Left ventricle myocardium inferior (tissue), 1 donor: ENCODE measurements around the gene PLEKHG4B. TPM values are rescaled to one million over a fixed set of nuclear protein-coding genes. Genes with fewer than 3 reads are reported as not detected.

Experiments
- DNase-seq: peaks from one replicate; pipeline ENCODE4 v3.0.0-alpha.2; 2020
- H3K27ac ChIP-seq: fragments of 200-600 bp; replicated peaks from 2 replicates; pipeline ENCODE4 v1.8.0; 2021
- H3K27me3 ChIP-seq: fragments of 200-600 bp; 2 replicates; pipeline ENCODE4 v1.8.0; 2021; ENCODE audit warnings: low read depth
- H3K36me3 ChIP-seq: fragments of 200-600 bp; 2 replicates; pipeline ENCODE4 v1.8.0; 2021
- H3K4me1 ChIP-seq: fragments of 200-600 bp; 2 replicates; pipeline ENCODE4 v1.8.0; 2021
- H3K4me3 ChIP-seq: fragments of 200-600 bp; 2 replicates; pipeline ENCODE4 v1.8.0; 2021; ENCODE audit warnings: mild to moderate bottlenecking, moderate library complexity
- H3K9me3 ChIP-seq: fragments of 200-600 bp; replicated peaks from 2 replicates; pipeline ENCODE4 v1.8.0; 2021
- intact Hi-C: fragments of 100-400 bp; cut with micrococcal nuclease; formaldehyde crosslinking; loops from one replicate; pipeline ENCODE4 v1.11.0; 2022
- total RNA-seq: library from RNA; stranded (reverse); fragmentation: NEBNext Ultra II Directional; extraction: Animal tissue kit (Norgen Biotek cat#: 25700); gene quantifications from one replicate; pipeline ENCODE4 v1.2.1, GENCODE V29; 2021
- TF ChIP-seq, protein P1 (sequence below): fragments of 200-600 bp; IDR thresholded peaks from 2 replicates; pipeline ENCODE4 v1.8.0; 2021; ENCODE audit warnings: antibody characterized with exemption, mild to moderate bottlenecking, borderline replicate concordance
- donor health status: DM: no; HTN: yes; CAD: no; lungs with severe emphysema.

Gene PLEKHG4B
- total RNA-seq, 1 donor from 2014 or later, result not detected

DNA sequence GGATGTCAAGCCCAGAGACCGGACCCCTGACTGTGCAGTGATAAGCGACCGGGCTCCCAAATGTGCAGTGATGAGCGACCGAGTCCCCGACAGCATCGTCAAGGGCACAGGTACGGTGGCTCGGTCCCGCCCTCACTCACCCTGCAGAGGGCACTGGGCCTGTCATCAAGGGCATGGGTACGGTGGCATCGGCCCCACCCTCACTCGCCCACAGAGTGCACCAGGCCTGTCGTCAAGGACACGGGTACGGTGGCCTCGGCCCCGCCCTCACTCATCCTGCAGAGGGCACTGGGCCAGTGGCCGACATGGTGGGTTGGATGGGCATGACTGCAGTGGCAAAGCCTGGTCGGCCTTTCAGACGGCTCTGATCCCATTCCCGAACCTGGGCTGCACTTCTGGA is 89.6 kb downstream of the PLEKHG4B start:
- no peak overlapping the region for H3K27ac ChIP-seq
- H3K4me1 ChIP-seq, result peaks cover 20% of the 10 kb centered on the region
- H3K36me3 ChIP-seq, result no peaks in the 10 kb centered on the region
- no peak overlapping the region for H3K4me3 ChIP-seq
- intact Hi-C loops, result no loop called here
- no peak for DNase-seq
- H3K9me3 ChIP-seq, result no peaks in the 10 kb centered on the region
- TF ChIP-seq, protein P1, sequence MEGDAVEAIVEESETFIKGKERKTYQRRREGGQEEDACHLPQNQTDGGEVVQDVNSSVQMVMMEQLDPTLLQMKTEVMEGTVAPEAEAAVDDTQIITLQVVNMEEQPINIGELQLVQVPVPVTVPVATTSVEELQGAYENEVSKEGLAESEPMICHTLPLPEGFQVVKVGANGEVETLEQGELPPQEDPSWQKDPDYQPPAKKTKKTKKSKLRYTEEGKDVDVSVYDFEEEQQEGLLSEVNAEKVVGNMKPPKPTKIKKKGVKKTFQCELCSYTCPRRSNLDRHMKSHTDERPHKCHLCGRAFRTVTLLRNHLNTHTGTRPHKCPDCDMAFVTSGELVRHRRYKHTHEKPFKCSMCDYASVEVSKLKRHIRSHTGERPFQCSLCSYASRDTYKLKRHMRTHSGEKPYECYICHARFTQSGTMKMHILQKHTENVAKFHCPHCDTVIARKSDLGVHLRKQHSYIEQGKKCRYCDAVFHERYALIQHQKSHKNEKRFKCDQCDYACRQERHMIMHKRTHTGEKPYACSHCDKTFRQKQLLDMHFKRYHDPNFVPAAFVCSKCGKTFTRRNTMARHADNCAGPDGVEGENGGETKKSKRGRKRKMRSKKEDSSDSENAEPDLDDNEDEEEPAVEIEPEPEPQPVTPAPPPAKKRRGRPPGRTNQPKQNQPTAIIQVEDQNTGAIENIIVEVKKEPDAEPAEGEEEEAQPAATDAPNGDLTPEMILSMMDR, result no peak
- peaks cover 16% of the 10 kb centered on the region for H3K27me3 ChIP-seq

DNA sequence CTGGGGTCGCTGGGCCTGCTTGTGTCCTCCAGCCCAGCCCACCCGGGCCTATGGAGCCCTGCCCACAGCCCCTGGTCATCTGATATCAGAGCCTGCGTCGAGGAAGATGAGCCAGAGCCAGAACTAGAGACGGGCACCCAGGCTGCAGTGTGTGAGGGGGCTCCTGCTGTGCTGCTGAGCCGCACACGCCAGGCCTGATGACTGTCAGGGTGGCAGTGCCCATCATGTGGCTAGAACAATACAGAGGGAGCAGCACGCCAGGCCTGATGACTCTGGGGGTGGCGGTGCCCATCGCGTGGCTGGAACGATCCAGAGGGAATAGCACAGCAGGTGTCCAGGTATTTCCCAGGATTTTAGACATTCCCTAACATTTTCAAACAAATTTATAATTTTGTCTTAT is 90.2 kb downstream of the PLEKHG4B start:
- H3K27ac ChIP-seq, result no peak overlapping the region
- H3K36me3 ChIP-seq, result no peaks in the 10 kb centered on the region
- H3K9me3 ChIP-seq, result no peaks in the 10 kb centered on the region
- H3K4me3 ChIP-seq, result no peak overlapping the region
- DNase-seq, result no peak
- peaks cover 19% of the 10 kb centered on the region for H3K27me3 ChIP-seq
- TF ChIP-seq, protein P1, result no peak
- H3K4me1 ChIP-seq, result peaks cover 20% of the 10 kb centered on the region
- intact Hi-C loops, result no loop called here

DNA sequence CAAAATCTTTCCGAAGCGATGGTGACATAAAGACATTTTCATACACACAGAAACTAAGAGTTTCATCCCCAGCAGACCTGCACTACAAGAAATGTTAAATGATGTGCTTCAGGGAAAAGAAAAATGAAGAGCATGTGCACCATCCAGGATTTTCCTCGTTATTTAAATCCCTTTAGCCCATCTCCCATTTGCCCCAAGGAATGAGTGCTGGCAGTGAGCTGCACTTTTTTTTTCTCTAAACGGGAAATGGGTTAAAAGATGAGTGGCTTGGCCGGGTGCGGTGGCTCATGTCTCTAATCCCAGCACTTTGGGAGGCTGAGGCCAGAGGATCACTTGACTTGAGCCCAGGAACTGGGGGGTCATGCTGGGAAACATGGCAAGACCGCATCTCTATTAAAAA is 92.5 kb downstream of the PLEKHG4B start:
- Histone ChIP-seq H3K4me3 (no peak overlapping the region), H3K4me1 (peaks cover 37% of the 10 kb centered on the region), H3K27ac (no peak overlapping the region), H3K27me3 (peaks cover 31% of the 10 kb centered on the region), H3K36me3 (no peaks in the 10 kb centered on the region), H3K9me3 (no peaks in the 10 kb centered on the region)
- TF ChIP-seq, protein P1, result no peak
- intact Hi-C loops, result no loop called here
- DNase-seq, result no peak

DNA sequence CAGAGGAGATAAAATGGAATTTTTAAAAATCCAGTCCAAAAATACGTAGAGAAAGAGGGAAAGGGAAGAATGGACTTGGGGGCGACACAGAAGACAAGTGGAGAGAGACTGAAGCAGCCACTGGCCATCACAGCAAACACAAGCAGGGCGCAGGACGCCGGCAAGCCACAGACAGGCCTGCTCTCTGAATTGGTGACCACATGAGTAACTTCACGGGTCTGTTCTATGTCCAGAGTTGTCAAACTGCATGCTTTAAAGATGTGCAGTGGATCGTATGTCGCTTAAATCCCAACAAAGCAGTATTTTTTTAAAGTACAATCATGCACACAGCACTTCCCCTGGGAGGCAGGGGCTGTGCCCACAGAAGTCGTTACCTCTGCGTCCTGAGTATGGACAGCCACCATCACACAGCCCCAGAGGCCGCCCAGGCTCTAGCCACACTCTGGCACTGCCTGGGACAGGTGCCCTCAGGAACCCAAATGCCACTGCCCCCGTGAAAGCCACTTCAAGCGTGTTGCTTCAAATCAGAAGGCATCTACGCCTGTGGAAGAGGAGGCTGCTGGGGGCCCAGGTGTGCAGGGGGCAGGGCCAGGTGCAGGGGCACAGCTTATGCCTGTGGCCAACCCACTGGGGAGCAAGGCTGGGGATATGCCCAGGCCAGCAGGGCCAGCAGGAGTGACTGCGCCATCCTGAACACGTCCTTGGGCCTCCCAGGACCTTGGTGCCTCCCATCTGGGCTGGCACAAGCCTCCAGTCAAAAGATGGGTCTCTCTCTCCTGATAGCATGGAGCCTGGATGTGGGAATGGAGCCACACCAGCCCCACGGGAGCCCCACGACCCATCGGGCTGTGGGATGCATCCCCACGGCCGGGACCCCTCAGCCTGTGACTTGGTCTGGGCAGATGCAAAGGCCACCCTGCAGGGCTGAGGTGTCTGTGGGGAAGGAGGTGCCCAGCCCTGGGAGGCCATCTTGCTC is 93.4 kb downstream of the PLEKHG4B start:
- no peak for DNase-seq
- H3K36me3 ChIP-seq, result no peaks in the 10 kb centered on the region
- TF ChIP-seq, protein P1, result no peak
- H3K27ac ChIP-seq, result no peak overlapping the region
- peaks cover 31% of the 10 kb centered on the region for H3K27me3 ChIP-seq
- no peaks in the 10 kb centered on the region for H3K9me3 ChIP-seq
- no peak overlapping the region for H3K4me3 ChIP-seq
- intact Hi-C loops, result no loop called here
- peaks cover 43% of the 10 kb centered on the region for H3K4me1 ChIP-seq

DNA sequence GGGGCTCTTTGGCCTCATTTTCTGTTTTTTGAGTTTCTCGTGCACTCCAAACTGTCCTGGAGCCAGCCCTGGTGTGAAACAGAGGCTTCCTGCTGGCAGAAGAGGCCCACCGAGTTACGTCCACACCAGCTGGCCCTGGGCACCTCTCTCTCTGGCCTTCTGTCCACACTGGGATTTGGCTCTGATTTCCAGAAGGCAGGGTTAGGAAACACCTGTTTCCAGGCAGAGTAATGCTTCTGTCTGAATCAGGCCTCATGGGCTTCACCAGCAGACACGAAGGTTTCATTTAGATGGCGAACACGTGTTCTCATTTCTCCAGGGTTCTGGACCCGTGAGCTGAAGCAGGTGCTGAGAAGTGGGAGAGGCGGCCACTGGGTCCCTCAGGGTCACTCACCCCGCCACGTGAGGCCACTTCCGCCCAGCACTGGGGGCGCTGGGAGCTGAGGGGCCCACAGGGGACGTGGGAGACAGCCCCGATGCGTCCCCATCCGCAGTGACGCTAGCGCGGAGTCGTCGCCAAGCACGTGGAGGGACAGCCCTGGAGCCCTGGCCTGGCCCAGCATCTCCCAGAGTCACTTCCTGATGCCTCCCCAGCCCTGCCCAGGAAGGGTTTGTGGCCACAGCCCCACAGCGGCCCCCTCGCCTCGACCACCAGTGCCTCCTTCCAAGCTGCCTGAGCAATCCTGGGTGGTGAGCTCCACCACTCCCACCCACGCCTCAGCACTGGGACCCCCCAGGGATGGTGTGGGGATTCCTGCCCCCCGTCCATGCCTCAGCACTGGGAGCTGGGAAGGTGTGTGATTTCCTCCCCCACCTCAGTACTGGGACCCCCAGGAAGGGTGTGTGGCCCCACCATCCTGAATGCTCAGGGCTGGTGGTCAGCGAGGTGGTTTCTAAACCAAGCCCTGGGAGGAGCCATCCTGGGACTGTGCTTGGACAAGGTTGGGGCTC is 94.4 kb downstream of the PLEKHG4B start:
- DNase-seq, result no peak
- TF ChIP-seq, protein P1, result no peak
- intact Hi-C loops, result no loop called here
- no peak overlapping the region for H3K4me3 ChIP-seq
- H3K27ac ChIP-seq, result no peak overlapping the region
- H3K36me3 ChIP-seq, result no peaks in the 10 kb centered on the region
- peaks cover 27% of the 10 kb centered on the region for H3K27me3 ChIP-seq
- peaks cover 41% of the 10 kb centered on the region for H3K4me1 ChIP-seq
- H3K9me3 ChIP-seq, result no peaks in the 10 kb centered on the region
